Measurements from ENCODE around the gene IER5.

IER5 gene

GRCh38 chr1:181076852-181077251 lies 11.6 kb upstream of the IER5 start:
- TF ChIP-seq CTCF (IDR thresholded peaks at IDR 0.05; ENCODE audit: insufficient read depth, low read depth, low read length, missing control alignments) = no peak
- H3K4me3 ChIP-seq (ENCODE audit: low read depth, low read length) = no peak overlapping the region
- no peak for DNase-seq (ENCODE audit: low read depth)

GRCh38 chr1:181077576-181078242 lies 10.8 kb upstream of the IER5 start:
- no peak for TF ChIP-seq CTCF (IDR thresholded peaks at IDR 0.05; ENCODE audit: insufficient read depth, low read depth, low read length, missing control alignments)
- no peak overlapping the region for H3K4me3 ChIP-seq (ENCODE audit: low read depth, low read length)
- no peak for DNase-seq (ENCODE audit: low read depth)

- DNase-seq (ENCODE audit: low read depth) = peak; percentile 49
- no peak for TF ChIP-seq CTCF (IDR thresholded peaks at IDR 0.05; ENCODE audit: insufficient read depth, low read depth, low read length, missing control alignments)
- no peak overlapping the region for H3K4me3 ChIP-seq (ENCODE audit: low read depth, low read length)
Observed at GRCh38 chr1:181079382-181079781, 9.1 kb upstream of the IER5 start.

- H3K4me3 ChIP-seq (ENCODE audit: low read depth, low read length) = no peak overlapping the region
- no peak for DNase-seq (ENCODE audit: low read depth)
- no peak for TF ChIP-seq CTCF (IDR thresholded peaks at IDR 0.05; ENCODE audit: insufficient read depth, low read depth, low read length, missing control alignments)
Observed at GRCh38 chr1:181079920-181080319, 8.6 kb upstream of the IER5 start.

- DNase-seq (ENCODE audit: low read depth) = no peak
- TF ChIP-seq CTCF (IDR thresholded peaks at IDR 0.05; ENCODE audit: insufficient read depth, low read depth, low read length, missing control alignments) = no peak
Observed at GRCh38 chr1:181080556-181080955, 7.9 kb upstream of the IER5 start.

GRCh38 chr1:181081395-181081794 lies 7.1 kb upstream of the IER5 start:
- no peak for TF ChIP-seq CTCF (IDR thresholded peaks at IDR 0.05; ENCODE audit: insufficient read depth, low read depth, low read length, missing control alignments)
- no peak for DNase-seq (ENCODE audit: low read depth)
- H3K4me3 ChIP-seq (ENCODE audit: low read depth, low read length) = no peak overlapping the region

More at GRCh38 chr1:181080556-181080955, 7.9 kb upstream of the IER5 start:
- H3K4me3 ChIP-seq (ENCODE audit: low read depth, low read length) = no peak overlapping the region

All from GM12865 (cell line).